H9 (cell line): ENCODE measurements around the gene CLEC4G. TPM values are rescaled to one million over a fixed set of nuclear protein-coding genes. Genes with fewer than 3 reads are reported as not detected.
A peak's percentile ranks its signal among the peaks of the same experiment; 100 is the strongest.

Experiments
- DNase-seq: peaks from one replicate; pipeline ENCODE4 v3.0.0-alpha.2; 2017
- H2AFZ ChIP-seq: one replicate; pipeline ENCODE4 v1.6.1; 2013; ENCODE audit warnings: mild to moderate bottlenecking, low read length, control low read depth, moderate library complexity
- H2AK5ac ChIP-seq: 2 replicates; pipeline ENCODE4 v1.6.1; 2013; ENCODE audit warnings: low read length, control low read depth, mixed read lengths; ENCODE audit not compliant: insufficient read length
- H2BK120ac ChIP-seq: one replicate; pipeline ENCODE4 v1.6.1; 2013; ENCODE audit warnings: low read depth, mild to moderate bottlenecking, low read length, control low read depth, inconsistent platforms; ENCODE audit not compliant: poor library complexity, severe bottlenecking
- H2BK12ac ChIP-seq: 2 replicates; pipeline ENCODE4 v1.6.1; 2013; ENCODE audit warnings: low read length, control low read depth, mixed read lengths, low read depth; ENCODE audit not compliant: insufficient read length
- H2BK15ac ChIP-seq: 2 replicates; pipeline ENCODE4 v1.6.1; 2013; ENCODE audit warnings: low read depth, low read length, control low read depth
- H2BK20ac ChIP-seq: one replicate; pipeline ENCODE4 v1.6.1; 2013; ENCODE audit warnings: low read depth, mild to moderate bottlenecking, low read length, control low read depth, inconsistent platforms; ENCODE audit not compliant: poor library complexity, severe bottlenecking
- H2BK5ac ChIP-seq: 2 replicates; pipeline ENCODE4 v1.6.1; 2013; ENCODE audit warnings: low read length, control low read depth, mixed read lengths; ENCODE audit not compliant: insufficient read length
- H3K14ac ChIP-seq: 2 replicates; pipeline ENCODE4 v1.6.1; 2013; ENCODE audit warnings: low read length, control low read depth; ENCODE audit not compliant: insufficient read depth
- H3K18ac ChIP-seq: 2 replicates; pipeline ENCODE4 v1.6.1; 2013; ENCODE audit warnings: low read depth, mild to moderate bottlenecking, mixed read lengths, low read length, control low read depth; ENCODE audit not compliant: insufficient read length
- H3K23ac ChIP-seq: 2 replicates; pipeline ENCODE4 v1.6.1; 2013; ENCODE audit warnings: low read length, control low read depth, mixed read lengths, low read depth; ENCODE audit not compliant: insufficient read length
- H3K23me2 ChIP-seq: 2 replicates; pipeline ENCODE4 v1.6.1; 2013; ENCODE audit warnings: low read depth, mild to moderate bottlenecking, mixed read lengths, low read length, control low read depth; ENCODE audit not compliant: insufficient read length, poor library complexity, severe bottlenecking
- H3K27ac ChIP-seq: 2 replicates; pipeline ENCODE4 v1.5.1; 2013; ENCODE audit warnings: low read length, control low read depth, mixed read lengths, low read depth; ENCODE audit not compliant: insufficient read length
- H3K27me3 ChIP-seq: 2 replicates; pipeline ENCODE4 v1.6.1; 2013; ENCODE audit warnings: low read length, control low read depth, inconsistent platforms; ENCODE audit not compliant: insufficient read depth
- H3K4ac ChIP-seq: 2 replicates; pipeline ENCODE4 v1.6.1; 2013; ENCODE audit warnings: low read depth, mild to moderate bottlenecking, control low read depth, inconsistent platforms, low read length, moderate library complexity
- H3K4me1 ChIP-seq: 2 replicates; pipeline ENCODE4 v1.6.1; 2013; ENCODE audit warnings: low read length, control low read depth, inconsistent platforms; ENCODE audit not compliant: insufficient read depth
- H3K4me2 ChIP-seq: 2 replicates; pipeline ENCODE4 v1.6.1; 2013; ENCODE audit warnings: low read length, control low read depth, mixed read lengths; ENCODE audit not compliant: insufficient read length, insufficient read depth
- H3K56ac ChIP-seq: 2 replicates; pipeline ENCODE4 v1.6.1; 2013; ENCODE audit warnings: low read depth, mild to moderate bottlenecking, mixed read lengths, low read length, control low read depth; ENCODE audit not compliant: insufficient read length
- H3K79me1 ChIP-seq: 2 replicates; pipeline ENCODE4 v1.6.1; 2013; ENCODE audit warnings: low read depth, mild to moderate bottlenecking, moderate library complexity, low read length, control low read depth, inconsistent platforms; ENCODE audit not compliant: insufficient read depth, poor library complexity, severe bottlenecking
- H3K79me2 ChIP-seq: 2 replicates; pipeline ENCODE4 v1.6.1; 2013; ENCODE audit warnings: low read length, control low read depth, inconsistent platforms; ENCODE audit not compliant: insufficient read depth
- H3K9ac ChIP-seq: 2 replicates; pipeline ENCODE4 v1.6.1; 2013; ENCODE audit warnings: low read length, control low read depth, mixed read lengths; ENCODE audit not compliant: insufficient read length; ENCODE audit errors: extremely low read depth
- H3K9me3 ChIP-seq: one replicate; pipeline ENCODE4 v1.6.1; 2013; ENCODE audit warnings: low read depth, low read length, inconsistent platforms; ENCODE audit not compliant: control insufficient read depth
- H3T11ph ChIP-seq: one replicate; pipeline ENCODE4 v1.6.1; 2013; ENCODE audit warnings: mild to moderate bottlenecking, low read length, control low read depth, inconsistent platforms
- H4K20me1 ChIP-seq: one replicate; pipeline ENCODE4 v1.6.1; 2013; ENCODE audit not compliant: control insufficient read depth, insufficient read length, insufficient read depth
- H4K5ac ChIP-seq: 2 replicates; pipeline ENCODE4 v1.6.1; 2013; ENCODE audit warnings: low read depth, mild to moderate bottlenecking, mixed read lengths, low read length, control low read depth; ENCODE audit not compliant: insufficient read length
- H4K8ac ChIP-seq: replicated peaks from 2 replicates; pipeline ENCODE4 v1.6.1; 2013; ENCODE audit warnings: low read length, control low read depth, mixed read lengths, low read depth; ENCODE audit not compliant: insufficient read length
- H4K91ac ChIP-seq: 2 replicates; pipeline ENCODE4 v1.6.1; 2013; ENCODE audit warnings: low read depth, mild to moderate bottlenecking, moderate library complexity, mixed read lengths, low read length, control low read depth; ENCODE audit not compliant: insufficient read length
- H3K27ac Mint-ChIP-seq, 3 experiments: 2 replicates in 2 of 3; 3 replicates in 1 of 3; pipeline ENCODE4 v1.8.0; 2020 to 2021; ENCODE audit warnings: mixed read lengths in 3 of 3, mild to moderate bottlenecking in 1 of 3, moderate library complexity in 1 of 3
- H3K27me3 Mint-ChIP-seq: 2 replicates; pipeline ENCODE4 v1.8.0; 2021; ENCODE audit warnings: low read depth, mild to moderate bottlenecking, moderate library complexity, mixed read lengths
- H3K36me3 Mint-ChIP-seq, 3 experiments: 2 replicates in 2 of 3; 3 replicates in 1 of 3; pipeline ENCODE4 v1.8.0; 2020 to 2021; ENCODE audit warnings: low read depth in 3 of 3, mixed read lengths in 3 of 3; ENCODE audit not compliant: insufficient read depth in 1 of 3
- H3K4me1 Mint-ChIP-seq, 2 experiments: 2 replicates each; pipeline ENCODE4 v1.8.0; 2020; ENCODE audit warnings: mixed read lengths in 2 of 2
- H3K4me3 Mint-ChIP-seq, 2 experiments: 2 replicates in 1 of 2; 3 replicates in 1 of 2; pipeline ENCODE4 v1.8.0; 2020 to 2021; ENCODE audit warnings: mild to moderate bottlenecking in 2 of 2, mixed read lengths in 2 of 2, moderate library complexity in 1 of 2
- H3K9me3 Mint-ChIP-seq, 2 experiments: 2 replicates in 1 of 2; 3 replicates in 1 of 2; pipeline ENCODE4 v1.8.0; 2020; ENCODE audit warnings: mild to moderate bottlenecking in 2 of 2, mixed read lengths in 2 of 2, moderate library complexity in 1 of 2
- CTCF ChIP-seq: fragments of 200-600 bp; sonication (generic); conservative IDR thresholded peaks from 3 replicates; pipeline ENCODE4 v1.8.0; 2021; ENCODE audit warnings: antibody characterized with exemption, mild to moderate bottlenecking
- WGBS: extraction: QIAGEN DNeasy Blood & Tissue Kit; methylation state at CpG from one replicate; pipeline ENCODE4 v1.1.7; 2013; ENCODE audit warnings: missing lambda C conversion rate, low lambda C conversion rate, mixed read lengths; ENCODE audit not compliant: insufficient read length; ENCODE audit errors: extremely low coverage; 5-methylcytosine and 5-hydroxymethylcytosine counted together
- total RNA-seq: library from RNA; stranded (reverse); gene quantifications from 2 replicates; pipeline ENCODE4 v1.2.1, GENCODE V29; 2021

CLEC4G gene
- total RNA-seq, 1 experiment from 2014 or later: not detected

- H3K14ac ChIP-seq: no peak overlapping the region
- H4K20me1 ChIP-seq: no peaks in the 10 kb centered on the region
- no peaks in the 10 kb centered on the region for H3K79me1 ChIP-seq
- H2AK5ac ChIP-seq: no peak overlapping the region
- no peak overlapping the region for H3K4me2 ChIP-seq
- DNase-seq: no peak
- no peaks in the 10 kb centered on the region for H3K9me3 ChIP-seq
- H3K23ac ChIP-seq: no peak overlapping the region
- H2BK5ac ChIP-seq: no peak overlapping the region
- no peaks in the 10 kb centered on the region for H3K27me3 ChIP-seq
- H3K18ac ChIP-seq: no peak overlapping the region
- H2BK12ac ChIP-seq: no peak overlapping the region
- no peak overlapping the region for H2BK20ac ChIP-seq
- H3K4me1 ChIP-seq: no peaks in the 10 kb centered on the region
- H2AFZ ChIP-seq: no peak overlapping the region
- no peak overlapping the region for H4K91ac ChIP-seq
- no peak overlapping the region for H3K4me3 Mint-ChIP-seq
- H3K4me1 Mint-ChIP-seq: peaks cover 2 to 8% of the 10 kb centered on the region in 2 experiments
- no peak overlapping the region for H4K8ac ChIP-seq
- H3K27me3 Mint-ChIP-seq: peaks cover 37% of the 10 kb centered on the region
- H3K9me3 Mint-ChIP-seq: no peaks in the 10 kb centered on the region
- H3T11ph ChIP-seq: no peak overlapping the region
- H3K27ac Mint-ChIP-seq: peak overlapping the region in 1 of 3 experiments; percentile 6; a peak in 2 of 7 replicates
- no peak overlapping the region for H3K4ac ChIP-seq
- no peak overlapping the region for H3K56ac ChIP-seq
- TF ChIP-seq CTCF: no peak
- no peak overlapping the region for H2BK120ac ChIP-seq
- no peaks in the 10 kb centered on the region for H3K36me3 Mint-ChIP-seq
- H2BK15ac ChIP-seq: no peak overlapping the region
- no peak overlapping the region for H4K5ac ChIP-seq
- no peak overlapping the region for H3K9ac ChIP-seq
- H3K23me2 ChIP-seq: no peaks in the 10 kb centered on the region
- H3K79me2 ChIP-seq: no peaks in the 10 kb centered on the region
- no CpG with 5 or more reads among the region's 14 CpGs for WGBS
- no peak overlapping the region for H3K27ac ChIP-seq
Measured at GRCh38 chr19:7706188-7706954, 25.5 kb downstream of the CLEC4G start.
